ENCODE measurements around the gene ARID1B.

DNA sequence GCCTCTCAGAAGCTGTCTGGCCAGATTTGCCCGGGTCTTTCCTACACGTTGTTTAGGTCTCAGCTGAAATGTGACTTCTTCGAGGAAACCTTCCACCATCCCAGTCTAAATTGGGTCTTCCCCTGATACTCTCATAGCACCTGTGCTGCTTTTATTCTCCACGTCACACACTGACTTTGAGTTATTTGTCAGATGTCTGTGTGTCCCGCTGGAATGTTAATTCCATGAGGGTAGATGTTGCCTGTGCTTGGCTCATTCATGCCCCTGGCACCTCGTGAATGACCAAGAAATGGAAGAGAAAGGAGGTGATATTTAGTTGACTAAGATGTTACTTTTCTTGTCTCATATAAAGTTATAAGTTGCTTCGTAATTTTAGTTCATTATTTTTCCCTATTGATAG lies 348.4 kb downstream of the ARID1B start:
- TF ChIP-seq, protein P1, sequence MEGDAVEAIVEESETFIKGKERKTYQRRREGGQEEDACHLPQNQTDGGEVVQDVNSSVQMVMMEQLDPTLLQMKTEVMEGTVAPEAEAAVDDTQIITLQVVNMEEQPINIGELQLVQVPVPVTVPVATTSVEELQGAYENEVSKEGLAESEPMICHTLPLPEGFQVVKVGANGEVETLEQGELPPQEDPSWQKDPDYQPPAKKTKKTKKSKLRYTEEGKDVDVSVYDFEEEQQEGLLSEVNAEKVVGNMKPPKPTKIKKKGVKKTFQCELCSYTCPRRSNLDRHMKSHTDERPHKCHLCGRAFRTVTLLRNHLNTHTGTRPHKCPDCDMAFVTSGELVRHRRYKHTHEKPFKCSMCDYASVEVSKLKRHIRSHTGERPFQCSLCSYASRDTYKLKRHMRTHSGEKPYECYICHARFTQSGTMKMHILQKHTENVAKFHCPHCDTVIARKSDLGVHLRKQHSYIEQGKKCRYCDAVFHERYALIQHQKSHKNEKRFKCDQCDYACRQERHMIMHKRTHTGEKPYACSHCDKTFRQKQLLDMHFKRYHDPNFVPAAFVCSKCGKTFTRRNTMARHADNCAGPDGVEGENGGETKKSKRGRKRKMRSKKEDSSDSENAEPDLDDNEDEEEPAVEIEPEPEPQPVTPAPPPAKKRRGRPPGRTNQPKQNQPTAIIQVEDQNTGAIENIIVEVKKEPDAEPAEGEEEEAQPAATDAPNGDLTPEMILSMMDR (IDR thresholded peaks at IDR 0.05), result no peak
- TF ChIP-seq POLR2A (IDR thresholded peaks at IDR 0.05), result no peak
